ENCODE data around the gene LLGL1.

LLGL1 gene

GRCh38 chr17:18183334-18184142 is 41.9 kb upstream of the LLGL1 start, which contains the start of gene ALKBH5:
Gene ALKBH5, plus strand, starts transcription at chr17:18183828. Its CDS starts 416 bp downstream, at chr17:18184244.
- H3K9ac ChIP-seq (ENCODE audit: low read length): peak within 1 kb of the TSS; percentile 88
- H3K79me2 ChIP-seq (ENCODE audit: insufficient read depth, low read length): peaks cover 45% of the 10 kb centered on the region
- H3K4me3 ChIP-seq (ENCODE audit: insufficient read depth, low read length, poor library complexity, severe bottlenecking): peak within 1 kb of the TSS; percentile 90
- no peaks in the 10 kb centered on the region for H3F3A ChIP-seq (ENCODE audit: insufficient read depth)
- peak within 1 kb of the TSS; percentile 79 for H3K4me2 ChIP-seq (ENCODE audit: low read depth, low read length, poor library complexity, severe bottlenecking)
- H3K27ac ChIP-seq (ENCODE audit: low read depth, low read length): peak within 1 kb of the TSS; percentile 92
- no peaks in the 10 kb centered on the region for H3K27me3 ChIP-seq (ENCODE audit: low read length)
- H3K36me3 ChIP-seq (ENCODE audit: low read length): 0 out of 2 replicates have a peak, but pooled peaks cover 3% of the 10 kb centered on the region
- H3K9me3 ChIP-seq (ENCODE audit: insufficient read depth, low read length): no peaks in the 10 kb centered on the region
- peaks cover 27% of the 10 kb centered on the region for H4K20me1 ChIP-seq (ENCODE audit: low read depth, low read length)
- H2AFZ ChIP-seq (ENCODE audit: low read depth, low read length, severe bottlenecking): peak within 1 kb of the TSS; percentile 83
- TF ChIP-seq EZH2phosphoT487 (conservative IDR thresholded peaks at IDR 0.05; ENCODE audit: low read length) (no peak), CTCF (IDR thresholded peaks at IDR 0.05; ENCODE audit: insufficient read depth, low read length, poor library complexity, severe bottlenecking) (peak; percentile 19)
- no peaks in the 10 kb centered on the region for H3K9me2 ChIP-seq (replicated peaks; ENCODE audit: insufficient read depth, low read length)

- Histone ChIP-seq H3K79me2 (ENCODE audit: insufficient read depth, low read length) (peaks cover 51% of the 10 kb centered on the region), H4K20me1 (ENCODE audit: low read depth, low read length) (peaks cover 27% of the 10 kb centered on the region), H3K9me2 (replicated peaks; ENCODE audit: insufficient read depth, low read length) (no peaks in the 10 kb centered on the region), H2AFZ (ENCODE audit: low read depth, low read length, severe bottlenecking) (peak overlapping the region; percentile 21), H3K4me2 (ENCODE audit: low read depth, low read length, poor library complexity, severe bottlenecking) (peak overlapping the region; percentile 79), H3K9me3 (ENCODE audit: insufficient read depth, low read length) (no peaks in the 10 kb centered on the region), H3K27ac (ENCODE audit: low read depth, low read length) (peak overlapping the region; percentile 92), H3K36me3 (ENCODE audit: low read length) (0 out of 2 replicates have a peak, but pooled peaks cover 3% of the 10 kb centered on the region), H3K27me3 (ENCODE audit: low read length) (no peaks in the 10 kb centered on the region), H3F3A (ENCODE audit: insufficient read depth) (no peaks in the 10 kb centered on the region), H3K4me3 (ENCODE audit: insufficient read depth, low read length, poor library complexity, severe bottlenecking) (peak overlapping the region; percentile 90), H3K9ac (ENCODE audit: low read length) (peak overlapping the region; percentile 88)
- no peak for TF ChIP-seq CTCF (IDR thresholded peaks at IDR 0.05; ENCODE audit: insufficient read depth, low read length, poor library complexity, severe bottlenecking)
These were observed 41.0 kb upstream of the LLGL1 start for GRCh38 chr17:18184143-18185031.

GRCh38 chr17:18185391-18185790 is 40.0 kb upstream of the LLGL1 start:
- H3K9me3 ChIP-seq (ENCODE audit: insufficient read depth, low read length): no peaks in the 10 kb centered on the region
- peak overlapping the region; percentile 79 for H3K4me2 ChIP-seq (ENCODE audit: low read depth, low read length, poor library complexity, severe bottlenecking)
- TF ChIP-seq CTCF (IDR thresholded peaks at IDR 0.05; ENCODE audit: insufficient read depth, low read length, poor library complexity, severe bottlenecking) (no peak), EZH2phosphoT487 (conservative IDR thresholded peaks at IDR 0.05; ENCODE audit: low read length) (no peak)
- peak overlapping the region; percentile 90 for H3K4me3 ChIP-seq (ENCODE audit: insufficient read depth, low read length, poor library complexity, severe bottlenecking)
- peaks cover 60% of the 10 kb centered on the region for H3K79me2 ChIP-seq (ENCODE audit: insufficient read depth, low read length)
- H2AFZ ChIP-seq (ENCODE audit: low read depth, low read length, severe bottlenecking): no peak overlapping the region
- no peaks in the 10 kb centered on the region for H3F3A ChIP-seq (ENCODE audit: insufficient read depth)
- 0 out of 2 replicates have a peak, but pooled peaks cover 3% of the 10 kb centered on the region for H3K36me3 ChIP-seq (ENCODE audit: low read length)
- H3K27ac ChIP-seq (ENCODE audit: low read depth, low read length): no peak overlapping the region
- peak overlapping the region; percentile 88 for H3K9ac ChIP-seq (ENCODE audit: low read length)
- H3K9me2 ChIP-seq (replicated peaks; ENCODE audit: insufficient read depth, low read length): no peaks in the 10 kb centered on the region
- H4K20me1 ChIP-seq (ENCODE audit: low read depth, low read length): peaks cover 27% of the 10 kb centered on the region
- no peaks in the 10 kb centered on the region for H3K27me3 ChIP-seq (ENCODE audit: low read length)

Measured in SU-DHL-6 (cell line).